Karpas-422 (cell line): ENCODE results near the gene RBM46. TPM values are rescaled to one million over a fixed set of nuclear protein-coding genes. Genes with fewer than 3 reads are reported as not detected.

Source experiments
- DNase-seq: peaks from one replicate; pipeline ENCODE4 v3.0.0-alpha.2; 2015
- H2AFZ ChIP-seq: fragments of 200-600 bp; sonication (generic); 2 replicates; pipeline ENCODE4 v1.6.1; 2014; ENCODE audit warnings: antibody characterized with exemption, low read length, mixed read lengths
- H3K27ac ChIP-seq: fragments of 200-600 bp; sonication (generic); 2 replicates; pipeline ENCODE4 v1.5.1; 2014; ENCODE audit warnings: mild to moderate bottlenecking, low read length, moderate library complexity
- H3K27me3 ChIP-seq: fragments of 200-600 bp; sonication (generic); 2 replicates; pipeline ENCODE4 v1.6.1; 2014; ENCODE audit warnings: low read length, mixed read lengths
- H3K36me3 ChIP-seq: fragments of 200-600 bp; sonication (generic); 2 replicates; pipeline ENCODE4 v1.6.1; 2014; ENCODE audit warnings: low read length, mixed read lengths; ENCODE audit not compliant: insufficient read depth
- H3K4me1 ChIP-seq: fragments of 200-600 bp; sonication (generic); 2 replicates; pipeline ENCODE4 v1.6.1; 2014; ENCODE audit warnings: mild to moderate bottlenecking, low read length, mixed read lengths
- H3K4me2 ChIP-seq: fragments of 200-600 bp; sonication (generic); 2 replicates; pipeline ENCODE4 v1.6.1; 2014; ENCODE audit warnings: low read length, low read depth, mild to moderate bottlenecking; ENCODE audit not compliant: poor library complexity, severe bottlenecking
- H3K4me3 ChIP-seq: fragments of 200-600 bp; sonication (generic); 2 replicates; pipeline ENCODE4 v1.5.1; 2014; ENCODE audit warnings: mild to moderate bottlenecking, antibody characterized with exemption, low read length, mixed read lengths
- H3K79me2 ChIP-seq: fragments of 200-600 bp; sonication (generic); 2 replicates; pipeline ENCODE4 v1.6.1; 2014; ENCODE audit warnings: mild to moderate bottlenecking, low read length, mixed read lengths
- H3K9ac ChIP-seq: fragments of 200-600 bp; sonication (generic); 2 replicates; pipeline ENCODE4 v1.6.0; 2014; ENCODE audit warnings: low read length
- H3K9me2 ChIP-seq: fragments of 200-600 bp; sonication (generic), shearing (Covaris generic); replicated peaks from 2 replicates; pipeline ENCODE4 v1.6.0; 2014; ENCODE audit warnings: mild to moderate bottlenecking, low read length, moderate library complexity; ENCODE audit not compliant: insufficient read depth
- H3K9me3 ChIP-seq: fragments of 300-700, 200-600 bp; sonication (generic); 2 replicates; pipeline ENCODE4 v1.6.1; 2014; ENCODE audit warnings: low read length, mixed read lengths
- H4K20me1 ChIP-seq: fragments of 200-600 bp; sonication (generic); 2 replicates; pipeline ENCODE4 v1.6.1; 2014; ENCODE audit warnings: mild to moderate bottlenecking, antibody characterized with exemption, low read length, low read depth; ENCODE audit not compliant: insufficient read depth
- total RNA-seq: library from RNA; depleted of rRNA; stranded (reverse); fragments of >200 nt; shearing (Covaris generic); gene quantifications from 2 replicates; pipeline ENCODE4 v1.2.3, GENCODE V29; 2014; ENCODE audit warnings: low replicate concordance

The RBM46 gene
- total RNA-seq, 1 experiment from 2014 or later: not detected

DNA sequence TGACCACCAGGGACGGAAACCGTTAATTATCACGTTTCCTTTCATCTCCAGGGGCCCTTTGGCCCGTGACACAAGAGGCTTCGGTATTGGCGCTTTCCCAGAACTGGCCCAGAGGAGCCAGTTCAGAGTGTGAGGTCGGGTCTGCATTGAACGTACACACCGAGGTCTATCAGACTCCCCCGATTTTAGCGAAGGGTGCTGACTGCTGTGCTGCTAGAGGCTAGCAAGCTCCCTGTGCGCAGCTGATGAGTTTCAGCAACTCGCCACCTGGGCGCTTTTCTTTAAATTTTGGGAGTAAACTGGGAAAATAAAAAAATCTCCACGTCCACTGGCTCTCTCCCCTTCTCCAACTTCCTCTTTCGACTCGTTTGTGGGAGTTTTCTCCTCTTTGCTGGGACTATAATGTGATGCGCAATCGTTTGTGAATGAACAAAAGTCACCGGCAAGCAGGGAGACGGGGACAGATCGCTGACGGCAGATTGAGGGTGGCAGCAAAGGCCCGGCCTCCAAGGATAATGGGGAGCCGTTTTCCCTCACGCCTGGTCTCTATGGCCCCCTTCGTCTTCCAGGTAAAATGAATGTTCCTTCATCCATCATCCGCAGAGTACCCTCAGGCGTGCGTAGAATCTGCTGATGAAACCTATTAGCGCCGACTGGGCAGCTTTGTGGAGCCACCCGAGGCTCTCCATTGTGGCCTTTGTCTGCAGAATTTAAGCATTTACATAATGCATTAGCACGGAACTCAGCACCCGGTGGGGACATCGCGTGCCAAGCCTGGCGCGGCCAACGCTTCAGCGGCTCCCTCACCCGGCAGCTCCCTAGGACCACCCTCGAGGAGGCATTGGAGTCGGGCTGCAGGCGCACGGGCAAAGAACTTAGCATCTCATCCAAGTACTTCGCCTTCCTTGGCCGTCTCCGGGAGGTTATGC, 38.9 kb upstream of the RBM46 start:
- no peak overlapping the region for H3K27ac ChIP-seq
- H4K20me1 ChIP-seq: no peaks in the 10 kb centered on the region
- no peak overlapping the region for H2AFZ ChIP-seq
- no peaks in the 10 kb centered on the region for H3K4me1 ChIP-seq
- no peak overlapping the region for H3K4me2 ChIP-seq
- no peaks in the 10 kb centered on the region for H3K79me2 ChIP-seq
- H3K9ac ChIP-seq: no peak overlapping the region
- no peak overlapping the region for H3K4me3 ChIP-seq
- H3K27me3 ChIP-seq: no peaks in the 10 kb centered on the region
- no peaks in the 10 kb centered on the region for H3K36me3 ChIP-seq
- H3K9me3 ChIP-seq: peaks cover 3% of the 10 kb centered on the region; the same call in 1 of the 2 replicates
- DNase-seq: no peak
- no peaks in the 10 kb centered on the region for H3K9me2 ChIP-seq

GRCh38 chr4:154743683-154744340, 37.3 kb upstream of the RBM46 start, which contains the start of gene LRAT:
LRAT (plus strand) TSS chr4:154744000; CDS start chr4:154744327, 327 bp downstream.
- Histone ChIP-seq H3K27ac (no peak within 1 kb of the TSS), H3K9ac (no peak within 1 kb of the TSS), H3K79me2 (no peaks in the 10 kb centered on the region), H3K4me3 (no peak within 1 kb of the TSS), H2AFZ (no peak within 1 kb of the TSS), H3K4me1 (no peaks in the 10 kb centered on the region), H3K9me3 (peaks cover 3% of the 10 kb centered on the region; the same call in 1 of the 2 replicates), H4K20me1 (no peaks in the 10 kb centered on the region), H3K27me3 (no peaks in the 10 kb centered on the region), H3K4me2 (no peak within 1 kb of the TSS), H3K9me2 (no peaks in the 10 kb centered on the region), H3K36me3 (no peaks in the 10 kb centered on the region)
- no peak for DNase-seq

- peaks cover 3% of the 10 kb centered on the region; the same call in 1 of the 2 replicates for H3K9me3 ChIP-seq
- H3K4me1 ChIP-seq: no peaks in the 10 kb centered on the region
- no peaks in the 10 kb centered on the region for H3K27me3 ChIP-seq
- H3K4me2 ChIP-seq: no peak overlapping the region
- H2AFZ ChIP-seq: no peak overlapping the region
- no peaks in the 10 kb centered on the region for H3K9me2 ChIP-seq
- H3K36me3 ChIP-seq: no peaks in the 10 kb centered on the region
- no peak overlapping the region for H3K9ac ChIP-seq
- DNase-seq: no peak
- no peaks in the 10 kb centered on the region for H4K20me1 ChIP-seq
- no peak overlapping the region for H3K4me3 ChIP-seq
- H3K27ac ChIP-seq: no peak overlapping the region
- no peaks in the 10 kb centered on the region for H3K79me2 ChIP-seq
Measured at GRCh38 chr4:154744341-154744926, 36.6 kb upstream of the RBM46 start.

DNA sequence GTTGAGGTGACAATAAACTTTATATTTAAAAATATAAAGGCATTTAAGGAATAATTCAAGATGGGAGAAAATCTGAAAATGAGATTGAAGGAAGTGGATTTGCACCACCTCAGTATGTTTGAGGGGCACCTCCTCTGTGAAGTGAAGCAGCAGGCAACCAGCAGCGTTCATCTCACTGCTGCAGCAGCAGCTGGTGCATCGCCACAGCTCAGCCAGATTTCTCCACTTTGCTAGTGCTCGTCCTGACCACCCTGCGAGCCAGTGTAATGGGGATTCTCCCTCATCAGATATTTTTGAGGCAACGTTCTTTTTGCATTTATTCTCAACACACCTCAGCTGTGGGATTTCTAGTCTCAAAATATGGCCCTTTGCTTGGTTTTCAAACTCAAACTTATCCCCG, 23.4 kb upstream of the RBM46 start:
- no peaks in the 10 kb centered on the region for H3K9me2 ChIP-seq
- H3K4me2 ChIP-seq: no peak overlapping the region
- no peak overlapping the region for H3K9ac ChIP-seq
- H3K4me1 ChIP-seq: no peaks in the 10 kb centered on the region
- no peaks in the 10 kb centered on the region for H3K79me2 ChIP-seq
- no peaks in the 10 kb centered on the region for H3K36me3 ChIP-seq
- no peak overlapping the region for H2AFZ ChIP-seq
- no peaks in the 10 kb centered on the region for H3K27me3 ChIP-seq
- no peaks in the 10 kb centered on the region for H4K20me1 ChIP-seq
- H3K4me3 ChIP-seq: no peak overlapping the region
- no peaks in the 10 kb centered on the region for H3K9me3 ChIP-seq
- H3K27ac ChIP-seq: no peak overlapping the region
- peak; percentile 31 for DNase-seq

- Histone ChIP-seq H3K79me2 (no peaks in the 10 kb centered on the region), H3K9me2 (no peaks in the 10 kb centered on the region), H3K9me3 (no peaks in the 10 kb centered on the region), H3K9ac (no peak overlapping the region), H3K4me2 (no peak overlapping the region), H4K20me1 (no peaks in the 10 kb centered on the region), H3K27me3 (no peaks in the 10 kb centered on the region), H3K4me3 (no peak overlapping the region), H2AFZ (no peak overlapping the region), H3K27ac (no peak overlapping the region), H3K4me1 (no peaks in the 10 kb centered on the region), H3K36me3 (no peaks in the 10 kb centered on the region)
- DNase-seq: no peak
Measured at GRCh38 chr4:154760895-154761294, 20.2 kb upstream of the RBM46 start.

GRCh38 chr4:154778264-154778663, 2.8 kb upstream of the RBM46 start:
- no peaks in the 10 kb centered on the region for H3K9me3 ChIP-seq
- no peaks in the 10 kb centered on the region for H4K20me1 ChIP-seq
- no peaks in the 10 kb centered on the region for H3K36me3 ChIP-seq
- no peak overlapping the region for H3K27ac ChIP-seq
- no peak overlapping the region for H2AFZ ChIP-seq
- no peaks in the 10 kb centered on the region for H3K4me1 ChIP-seq
- H3K4me3 ChIP-seq: no peak overlapping the region
- no peaks in the 10 kb centered on the region for H3K79me2 ChIP-seq
- no peak overlapping the region for H3K4me2 ChIP-seq
- no peaks in the 10 kb centered on the region for H3K9me2 ChIP-seq
- H3K27me3 ChIP-seq: no peaks in the 10 kb centered on the region
- no peak for DNase-seq
- H3K9ac ChIP-seq: no peak overlapping the region

- Histone ChIP-seq H3K4me1 (no peaks in the 10 kb centered on the region), H3K36me3 (no peaks in the 10 kb centered on the region), H3K79me2 (no peaks in the 10 kb centered on the region), H3K9me3 (no peaks in the 10 kb centered on the region), H3K27me3 (no peaks in the 10 kb centered on the region), H3K4me2 (no peak overlapping the region), H3K9me2 (no peaks in the 10 kb centered on the region), H3K4me3 (no peak overlapping the region), H4K20me1 (no peaks in the 10 kb centered on the region), H3K27ac (no peak overlapping the region), H2AFZ (no peak overlapping the region), H3K9ac (no peak overlapping the region)
- DNase-seq: peak; percentile 47
Measured at GRCh38 chr4:154779362-154779947, 1.6 kb upstream of the RBM46 start.

- H3K79me2 ChIP-seq: no peaks in the 10 kb centered on the region
- no peaks in the 10 kb centered on the region for H3K9me3 ChIP-seq
- no peak overlapping the region for H3K27ac ChIP-seq
- H3K9me2 ChIP-seq: no peaks in the 10 kb centered on the region
- no peak overlapping the region for H2AFZ ChIP-seq
- no peaks in the 10 kb centered on the region for H3K36me3 ChIP-seq
- no peak overlapping the region for H3K4me2 ChIP-seq
- H3K4me1 ChIP-seq: no peaks in the 10 kb centered on the region
- no peak for DNase-seq
- no peak overlapping the region for H3K4me3 ChIP-seq
- 0 out of 2 replicates have a peak, but pooled peaks cover 2% of the 10 kb centered on the region for H3K27me3 ChIP-seq
- no peaks in the 10 kb centered on the region for H4K20me1 ChIP-seq
- no peak overlapping the region for H3K9ac ChIP-seq
Measured at GRCh38 chr4:154781983-154782293, 866 bp downstream of the RBM46 start.
